HG03342 (cell line): ENCODE results near the gene SLC35A5.
"Not testable (repeated sequence)": the region's sequence is repeated elsewhere in the genome, so short reads cannot be mapped to it uniquely, and the experiment has no call there.

ENCODE experiments used
- ATAC-seq: cut with Tn5 transposase; IDR thresholded peaks from one replicate; pipeline ENCODE4 v1.9.1; 2021; ENCODE audit warnings: mild to moderate bottlenecking, moderate library complexity; ENCODE audit not compliant: unreplicated experiment

SLC35A5 gene

GRCh38 chr3:112561734-112562529 lies at the start of gene SLC35A5, which contains the start of gene ATG3:
Gene SLC35A5 (plus strand): TSS chr3:112562045. CDS start chr3:112563404, 1,359 bp downstream.
Gene ATG3 (minus strand): TSS chr3:112561962. CDS start chr3:112561528, 434 bp downstream.
- peak; percentile 79 for ATAC-seq

- ATAC-seq, result no peak
Observed at GRCh38 chr3:112512320-112512719, 49.5 kb upstream of the SLC35A5 start.

- peak; percentile 99 for ATAC-seq
Observed at GRCh38 chr3:112514527-112515128, 47.2 kb upstream of the SLC35A5 start.

GRCh38 chr3:112518970-112519369 lies 42.9 kb upstream of the SLC35A5 start:
- peak; percentile 7 for ATAC-seq

- ATAC-seq, result peak; percentile 61
Observed at GRCh38 chr3:112519424-112520001, 42.3 kb upstream of the SLC35A5 start.

GRCh38 chr3:112524127-112524526 lies 37.7 kb upstream of the SLC35A5 start:
- ATAC-seq, result not testable (repeated sequence)

GRCh38 chr3:112530573-112530972 lies 31.3 kb upstream of the SLC35A5 start:
- ATAC-seq, result no peak

- ATAC-seq, result no peak
Observed at GRCh38 chr3:112531358-112531781, 30.5 kb upstream of the SLC35A5 start.

- peak; percentile 98 for ATAC-seq
Observed at GRCh38 chr3:112539825-112540650, 21.8 kb upstream of the SLC35A5 start.

GRCh38 chr3:112546216-112546759 lies 15.6 kb upstream of the SLC35A5 start:
- no peak for ATAC-seq

- no peak for ATAC-seq
Observed at GRCh38 chr3:112550859-112551258, 11.0 kb upstream of the SLC35A5 start.

- no peak for ATAC-seq
Observed at GRCh38 chr3:112555535-112556170, 6.2 kb upstream of the SLC35A5 start.

- no peak for ATAC-seq
Observed at GRCh38 chr3:112557976-112558375, 3.9 kb upstream of the SLC35A5 start.

GRCh38 chr3:112560307-112560706 lies 1.5 kb upstream of the SLC35A5 start:
- ATAC-seq, result no peak

- peak; percentile 26 for ATAC-seq
Observed at GRCh38 chr3:112560721-112561483, 943 bp upstream of the SLC35A5 start.

- ATAC-seq, result peak; percentile 43
Observed at GRCh38 chr3:112561484-112561733, 436 bp upstream of the SLC35A5 start.

GRCh38 chr3:112564247-112564939 lies 2.5 kb downstream of the SLC35A5 start:
- not testable (repeated sequence) for ATAC-seq

- ATAC-seq, result no peak
Observed at GRCh38 chr3:112564940-112565305, 3.1 kb downstream of the SLC35A5 start.

GRCh38 chr3:112568642-112569041 lies 6.8 kb downstream of the SLC35A5 start:
- ATAC-seq, result no peak
